Natural killer cell treated with Interleukin-12 subunit alpha and Interleukin-12 subunit beta and Interleukin-15 and Interleukin-18, amount 100 ng/mL, for 72 hours (primary cell): ENCODE results near the gene PRCC. TPM values are rescaled to one million over a fixed set of nuclear protein-coding genes. Genes with fewer than 3 reads are reported as not detected.
"Not testable (repeated sequence)": the region's sequence is repeated elsewhere in the genome, so short reads cannot be mapped to it uniquely, and the experiment has no call there.

ENCODE experiments used
- ATAC-seq, 2 donors: fragments of 150-1000 bp; cut with Tn5 transposase in 1 of 2; sonication (Bioruptor Pico), chemical (Tn5 transposase) in 1 of 2; 2 replicates each; pipeline ENCODE4 v1.10.0; 2021
- DNase-seq: peaks from one replicate; pipeline ENCODE4 v3.0.0; 2022; ENCODE audit warnings: low spot score
- H3K27ac Mint-ChIP-seq, 2 donors: 1 replicate in 1 of 2; 2 replicates in 1 of 2; pipeline ENCODE4 v1.8.0; 2022; ENCODE audit warnings: mixed read lengths in 2 of 2, mild to moderate bottlenecking in 1 of 2, moderate library complexity in 1 of 2
- H3K27me3 Mint-ChIP-seq, 2 donors: 1 replicate in 1 of 2; 2 replicates in 1 of 2; pipeline ENCODE4 v1.8.0; 2022; ENCODE audit warnings: mixed read lengths in 2 of 2
- H3K36me3 Mint-ChIP-seq: one replicate; pipeline ENCODE4 v1.8.0; 2022; ENCODE audit warnings: mixed read lengths
- H3K4me1 Mint-ChIP-seq, 2 donors: 1 replicate in 1 of 2; 2 replicates in 1 of 2; pipeline ENCODE4 v1.8.0; 2022; ENCODE audit warnings: low read depth in 2 of 2, mixed read lengths in 2 of 2, mild to moderate bottlenecking in 1 of 2
- H3K4me3 Mint-ChIP-seq: one replicate; pipeline ENCODE4 v1.8.0; 2022; ENCODE audit warnings: mixed read lengths
- H3K9me3 Mint-ChIP-seq: 2 replicates; pipeline ENCODE4 v1.8.0; 2022; ENCODE audit warnings: mixed read lengths
- total RNA-seq, 2 donors: library from RNA; stranded (reverse); gene quantifications; one replicate each; pipeline ENCODE4 v1.2.3, GENCODE V29; 2022

PRCC gene
- total RNA-seq, 2 donors from 2014 or later, result 86.2 to 116 TPM

- ATAC-seq (no peak), DNase-seq (no peak)
- no peaks in the 10 kb centered on the region for H3K9me3 Mint-ChIP-seq
- H3K4me3 Mint-ChIP-seq, result no peak overlapping the region
- H3K27me3 Mint-ChIP-seq, result no peaks in the 10 kb centered on the region
- H3K27ac Mint-ChIP-seq, result peak overlapping the region in 1 of 2 donors; percentile 48
- H3K4me1 Mint-ChIP-seq, result no peaks in the 10 kb centered on the region
- H3K36me3 Mint-ChIP-seq, result no peaks in the 10 kb centered on the region
Observed at GRCh38 chr1:156760796-156761104, 6.6 kb upstream of the PRCC start.

GRCh38 chr1:156765136-156765535, 2.2 kb upstream of the PRCC start:
- ATAC-seq, H3K27me3 Mint-ChIP-seq, DNase-seq, H3K27ac Mint-ChIP-seq, H3K9me3 Mint-ChIP-seq, H3K36me3 Mint-ChIP-seq, H3K4me3 Mint-ChIP-seq: not testable (repeated sequence)
- peaks cover 18 to 22% of the 10 kb centered on the region in 2 donors for H3K4me1 Mint-ChIP-seq

- Mint-ChIP-seq H3K4me1 (peaks cover 21 to 26% of the 10 kb centered on the region in 2 donors), H3K36me3 (peaks cover 8% of the 10 kb centered on the region), H3K27me3 (no peaks in the 10 kb centered on the region), H3K27ac (no peak overlapping the region), H3K9me3 (no peaks in the 10 kb centered on the region), H3K4me3 (no peak overlapping the region)
- DNase-seq (no peak), ATAC-seq (no peak)
Observed at GRCh38 chr1:156765666-156766065, 1.7 kb upstream of the PRCC start.

GRCh38 chr1:156766298-156767100, 836 bp upstream of the PRCC start:
- Mint-ChIP-seq H3K36me3 (peaks cover 16% of the 10 kb centered on the region), H3K4me1 (peaks cover 29 to 34% of the 10 kb centered on the region in 2 donors), H3K4me3 (no peak overlapping the region), H3K27me3 (no peaks in the 10 kb centered on the region), H3K9me3 (no peaks in the 10 kb centered on the region), H3K27ac (no peak overlapping the region)
- no peak for ATAC-seq
- DNase-seq, result no peak

- Mint-ChIP-seq H3K4me1 (peaks cover 36 to 39% of the 10 kb centered on the region in 2 donors), H3K27me3 (no peaks in the 10 kb centered on the region), H3K27ac (no peak overlapping the region), H3K4me3 (no peak overlapping the region), H3K9me3 (no peaks in the 10 kb centered on the region), H3K36me3 (peaks cover 16% of the 10 kb centered on the region)
- ATAC-seq, result peak; percentile 2 to 47
- DNase-seq, result peak; percentile 78
Observed at GRCh38 chr1:156767879-156768604, 707 bp downstream of the PRCC start.

GRCh38 chr1:156768610-156769295, 1.4 kb downstream of the PRCC start:
- H3K4me3 Mint-ChIP-seq, result no peak overlapping the region
- ATAC-seq (no peak), DNase-seq (no peak)
- peaks cover 16% of the 10 kb centered on the region for H3K36me3 Mint-ChIP-seq
- no peak overlapping the region for H3K27ac Mint-ChIP-seq
- peaks cover 43 to 47% of the 10 kb centered on the region in 2 donors for H3K4me1 Mint-ChIP-seq
- no peaks in the 10 kb centered on the region for H3K27me3 Mint-ChIP-seq
- no peaks in the 10 kb centered on the region for H3K9me3 Mint-ChIP-seq

- Mint-ChIP-seq H3K27ac (peak overlapping the region; percentile 6 to 34), H3K36me3 (peaks cover 16% of the 10 kb centered on the region), H3K4me1 (peaks cover 48 to 61% of the 10 kb centered on the region in 2 donors), H3K4me3 (no peak overlapping the region), H3K9me3 (no peaks in the 10 kb centered on the region), H3K27me3 (no peaks in the 10 kb centered on the region)
- ATAC-seq, result no peak
- no peak for DNase-seq
Observed at GRCh38 chr1:156772222-156772621, 4.9 kb downstream of the PRCC start.

- H3K4me1 Mint-ChIP-seq, result peaks cover 53 to 67% of the 10 kb centered on the region in 2 donors
- peaks cover 16% of the 10 kb centered on the region for H3K36me3 Mint-ChIP-seq
- H3K9me3 Mint-ChIP-seq, result no peaks in the 10 kb centered on the region
- no peak overlapping the region for H3K4me3 Mint-ChIP-seq
- peak overlapping the region; percentile 6 to 34 for H3K27ac Mint-ChIP-seq
- no peak for DNase-seq
- no peaks in the 10 kb centered on the region for H3K27me3 Mint-ChIP-seq
- ATAC-seq, result no peak
Observed at GRCh38 chr1:156772728-156773497, 5.6 kb downstream of the PRCC start.

GRCh38 chr1:156773607-156774006, 6.3 kb downstream of the PRCC start:
- DNase-seq (no peak), ATAC-seq (no peak)
- Mint-ChIP-seq H3K4me3 (no peak overlapping the region), H3K9me3 (no peaks in the 10 kb centered on the region), H3K27me3 (no peaks in the 10 kb centered on the region), H3K36me3 (peaks cover 14% of the 10 kb centered on the region), H3K4me1 (peaks cover 55 to 67% of the 10 kb centered on the region in 2 donors), H3K27ac (peak overlapping the region; percentile 6 to 34)

- Mint-ChIP-seq H3K4me1 (peaks cover 38 to 50% of the 10 kb centered on the region in 2 donors), H3K27me3 (no peaks in the 10 kb centered on the region), H3K4me3 (no peak overlapping the region), H3K27ac (peak overlapping the region in 1 of 2 donors; percentile 64), H3K9me3 (no peaks in the 10 kb centered on the region), H3K36me3 (peaks cover 8% of the 10 kb centered on the region)
- DNase-seq (no peak), ATAC-seq (no peak)
Observed at GRCh38 chr1:156775799-156776198, 8.5 kb downstream of the PRCC start.

GRCh38 chr1:156776942-156777341, 9.6 kb downstream of the PRCC start:
- Mint-ChIP-seq H3K4me3 (no peak overlapping the region), H3K9me3 (no peaks in the 10 kb centered on the region), H3K4me1 (peaks cover 40 to 54% of the 10 kb centered on the region in 2 donors), H3K36me3 (peaks cover 10% of the 10 kb centered on the region), H3K27me3 (no peaks in the 10 kb centered on the region), H3K27ac (peak overlapping the region in 1 of 2 donors; percentile 6)
- ATAC-seq, result no peak
- DNase-seq, result no peak

GRCh38 chr1:156777573-156777972, 10.2 kb downstream of the PRCC start:
- Mint-ChIP-seq H3K27ac (peak overlapping the region in 1 of 2 donors; percentile 13), H3K4me3 (no peak overlapping the region), H3K36me3 (peaks cover 10% of the 10 kb centered on the region), H3K4me1 (peaks cover 45 to 58% of the 10 kb centered on the region in 2 donors), H3K27me3 (no peaks in the 10 kb centered on the region), H3K9me3 (no peaks in the 10 kb centered on the region)
- no peak for ATAC-seq
- no peak for DNase-seq

- H3K4me3 Mint-ChIP-seq, result no peak overlapping the region
- H3K36me3 Mint-ChIP-seq, result peaks cover 17% of the 10 kb centered on the region
- ATAC-seq, result peak; percentile 46 to 66
- H3K4me1 Mint-ChIP-seq, result peaks cover 31 to 43% of the 10 kb centered on the region in 2 donors
- no peaks in the 10 kb centered on the region for H3K27me3 Mint-ChIP-seq
- peak overlapping the region in 1 of 2 donors; percentile 82 for H3K27ac Mint-ChIP-seq
- DNase-seq, result no peak
- H3K9me3 Mint-ChIP-seq, result no peaks in the 10 kb centered on the region
Observed at GRCh38 chr1:156781585-156782186, 14.4 kb downstream of the PRCC start.
